Aortic smooth muscle cell (primary cell): ENCODE results near the gene MSANTD7. TPM values are rescaled to one million over a fixed set of nuclear protein-coding genes. Genes with fewer than 3 reads are reported as not detected.

ENCODE experiments used
- total RNA-seq: library from RNA; depleted of rRNA; stranded (reverse); fragments of >200 nt; gene quantifications from 2 replicates; pipeline ENCODE4 v1.2.3, GENCODE V29; 2014

Gene MSANTD7
- 15.5 and 21.9 TPM in 2 replicates for total RNA-seq

DNA sequence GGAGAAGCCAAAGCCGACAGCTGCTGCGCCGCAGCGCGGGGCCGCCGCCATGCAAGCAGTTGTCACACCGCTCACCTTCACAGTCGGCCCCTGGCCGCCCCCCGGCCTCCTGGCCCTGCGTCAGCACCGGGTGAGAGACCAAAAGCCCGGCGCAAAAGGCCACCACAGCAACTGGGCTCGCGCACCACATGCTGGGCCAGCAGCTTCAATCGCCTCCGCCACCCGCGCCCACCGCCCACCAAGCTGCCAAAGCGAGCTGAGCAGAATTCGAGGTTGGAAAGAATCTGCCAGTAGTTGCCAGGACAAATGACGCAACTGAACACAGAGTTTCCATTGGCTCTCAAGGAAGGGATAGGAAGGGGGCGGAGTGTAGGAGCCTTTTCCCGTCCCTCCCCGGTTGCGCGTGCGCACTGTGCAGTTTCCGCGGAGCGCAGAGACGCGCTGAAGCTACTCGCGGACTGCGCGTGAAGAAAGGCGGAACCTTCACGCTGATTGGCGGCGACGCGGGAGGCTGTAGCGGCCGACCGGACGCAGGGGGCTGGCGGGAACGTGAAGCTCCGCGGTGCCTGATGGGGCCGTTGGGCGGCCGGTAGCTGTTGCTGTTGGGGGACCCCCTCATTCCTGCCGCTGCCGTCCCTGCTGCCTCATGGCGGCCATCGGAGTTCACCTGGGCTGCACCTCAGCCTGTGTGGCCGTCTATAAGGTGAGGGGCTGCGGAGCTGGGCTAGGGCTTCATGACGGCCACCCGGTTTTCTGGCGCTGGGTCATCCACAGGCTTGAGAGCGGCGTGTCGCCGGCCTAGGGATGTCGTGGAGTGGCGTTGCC lies at the start of gene MSANTD7, which contains the start of the genes CDNF and HSPA14:
MSANTD7 (plus strand) TSS at position 550 of the 825 bp plus-strand sequence. CDS start 3,979 bp downstream, outside the sequence.
CDNF (minus strand) TSS at position 281 of the 825 bp plus-strand sequence; CDS start at position 190, 91 bp downstream.
HSPA14 (plus strand) TSS at position 550 of the 825 bp plus-strand sequence; CDS start at position 647, 97 bp downstream.

GRCh38 chr10:14878266-14879123 lies 40.4 kb downstream of the MSANTD7 start, which contains the start of gene SUV39H2:
SUV39H2 (plus strand) TSS chr10:14878866; CDS start chr10:14878889, 23 bp downstream.

Other genes with a start within 250 kb of the MSANTD7 start
- gene FAM107B, start 63.4 kb upstream of the MSANTD7 start, total RNA-seq: 49.9 and 73.2 TPM in 2 replicates
- gene CDNF, start 269 bp upstream of the MSANTD7 start, total RNA-seq: 2.0 and 2.1 TPM in 2 replicates
- 13.4 and 14.1 TPM in 2 replicates for gene HSPA14, start within 50 bp of the MSANTD7 start, total RNA-seq
- 7.8 and 10.4 TPM in 2 replicates for gene SUV39H2, start 40.6 kb downstream of the MSANTD7 start, total RNA-seq
- 9.4 and 10.9 TPM in 2 replicates for gene DCLRE1C, start 115.8 kb downstream of the MSANTD7 start, total RNA-seq
- gene MEIG1, start 121.1 kb downstream of the MSANTD7 start, total RNA-seq: 0.25 and 1.1 TPM in 2 replicates
- gene OLAH, start 205.6 kb downstream of the MSANTD7 start, total RNA-seq: under 0.01 TPM in 1 of 2 replicates, not detected in the other